ENCODE measurements around the gene VGF.

- no peak for TF ChIP-seq CTCF (IDR thresholded peaks at IDR 0.05; ENCODE audit: insufficient read depth, low read length)
- TF ChIP-seq POLR2AphosphoS5 (IDR thresholded peaks at IDR 0.05; ENCODE audit: low read depth), result no peak
- TF ChIP-seq REST (IDR thresholded peaks at IDR 0.05; ENCODE audit: insufficient replicate concordance, low read depth), result no peak
- no peak for TF ChIP-seq GABPA (IDR thresholded peaks at IDR 0.05; ENCODE audit: low read depth)
These were observed 7.7 kb upstream of the VGF start for GRCh38 chr7:101172854-101173751.
